Mesenchymal stem cell (in vitro differentiated cells and primary cell): ENCODE results near the gene GALNT5.

Source experiments
- DNase-seq: peaks from one replicate; pipeline ENCODE4 v3.0.0-alpha.2; 2013
- H2AFZ ChIP-seq: one replicate; pipeline ENCODE4 v1.6.1; 2013; ENCODE audit warnings: low read depth, mild to moderate bottlenecking, control low read depth, inconsistent platforms, low read length, moderate library complexity
- H2AK5ac ChIP-seq: 2 replicates; pipeline ENCODE4 v1.6.1; 2013; ENCODE audit warnings: low read length, moderate library complexity, mild to moderate bottlenecking, inconsistent platforms; ENCODE audit not compliant: severe bottlenecking
- H2BK120ac ChIP-seq: one replicate; pipeline ENCODE4 v1.6.1; 2013; ENCODE audit warnings: low read depth, mild to moderate bottlenecking, inconsistent platforms, low read length, moderate library complexity
- H2BK12ac ChIP-seq, 2 experiments: one replicate each; pipeline ENCODE4 v1.6.1; 2013; ENCODE audit warnings: inconsistent platforms in 2 of 2, low read length in 2 of 2, mild to moderate bottlenecking in 2 of 2, moderate library complexity in 2 of 2, control low read depth in 1 of 2
- H2BK15ac ChIP-seq: one replicate; pipeline ENCODE4 v1.6.1; 2013; ENCODE audit warnings: mild to moderate bottlenecking, low read depth, inconsistent platforms; ENCODE audit not compliant: poor library complexity, severe bottlenecking
- H2BK5ac ChIP-seq: 2 replicates; pipeline ENCODE4 v1.6.1; 2013; ENCODE audit warnings: low read depth, mild to moderate bottlenecking, low read length, control low read depth, inconsistent platforms; ENCODE audit not compliant: poor library complexity, severe bottlenecking
- H3K14ac ChIP-seq, 2 experiments: one replicate each; pipeline ENCODE4 v1.6.1; 2013; ENCODE audit warnings: inconsistent platforms in 2 of 2, low read length in 2 of 2, control low read depth in 1 of 2, mild to moderate bottlenecking in 1 of 2, moderate library complexity in 1 of 2
- H3K18ac ChIP-seq, 2 experiments: one replicate each; pipeline ENCODE4 v1.6.1; 2013; ENCODE audit warnings: inconsistent platforms in 2 of 2, low read length in 2 of 2, control low read depth in 1 of 2, low read depth in 1 of 2, mild to moderate bottlenecking in 1 of 2
- H3K23ac ChIP-seq, 2 experiments: one replicate each; pipeline ENCODE4 v1.6.1; 2013; ENCODE audit warnings: inconsistent platforms in 2 of 2, low read length in 2 of 2, mild to moderate bottlenecking in 2 of 2, moderate library complexity in 2 of 2, control low read depth in 1 of 2
- H3K27ac ChIP-seq: 2 replicates; pipeline ENCODE4 v1.5.1; 2013; ENCODE audit warnings: mild to moderate bottlenecking, moderate library complexity, low read length, control low read depth, inconsistent platforms; ENCODE audit not compliant: poor library complexity, severe bottlenecking
- H3K27me3 ChIP-seq, 2 experiments: 2 replicates each; pipeline versions ENCODE4 v1.6.1 to v1.7.0; 2013; ENCODE audit warnings: low read length in 2 of 2, mild to moderate bottlenecking in 2 of 2, moderate library complexity in 2 of 2, control low read depth in 1 of 2, inconsistent platforms in 1 of 2; ENCODE audit not compliant: control insufficient read depth in 1 of 2, insufficient read depth in 1 of 2
- H3K36me3 ChIP-seq, 2 experiments: 2 replicates each; pipeline versions ENCODE4 v1.6.1 to v1.7.0; 2013; ENCODE audit warnings: low read length in 2 of 2, control low read depth in 1 of 2, inconsistent platforms in 1 of 2, low read depth in 1 of 2, mild to moderate bottlenecking in 1 of 2; ENCODE audit not compliant: insufficient read depth in 2 of 2, control insufficient read depth in 1 of 2
- H3K4ac ChIP-seq, 2 experiments: one replicate each; pipeline ENCODE4 v1.6.1; 2013; ENCODE audit warnings: inconsistent platforms in 2 of 2, low read length in 2 of 2, mild to moderate bottlenecking in 2 of 2, moderate library complexity in 2 of 2, control low read depth in 1 of 2, low read depth in 1 of 2
- H3K4me1 ChIP-seq: 2 replicates; pipeline ENCODE4 v1.6.1; 2013; ENCODE audit warnings: low read depth, low read length, control low read depth; ENCODE audit not compliant: control insufficient read depth, insufficient read depth
- H3K4me2 ChIP-seq: 2 replicates; pipeline ENCODE4 v1.6.1; 2013; ENCODE audit warnings: low read length, mild to moderate bottlenecking, inconsistent platforms; ENCODE audit not compliant: poor library complexity, severe bottlenecking
- H3K4me3 ChIP-seq, 2 experiments: 2 replicates each; pipeline versions ENCODE4 v1.5.1 to v1.7.0; 2013; ENCODE audit warnings: low read length in 2 of 2, mild to moderate bottlenecking in 2 of 2, control low read depth in 1 of 2, low read depth in 1 of 2; ENCODE audit not compliant: insufficient read depth in 1 of 2
- H3K79me1 ChIP-seq: replicated peaks from 2 replicates; pipeline ENCODE4 v1.6.1; 2013; ENCODE audit warnings: mild to moderate bottlenecking, control low read depth, low read length, inconsistent platforms; ENCODE audit not compliant: poor library complexity, severe bottlenecking
- H3K9ac ChIP-seq: 2 replicates; pipeline ENCODE4 v1.7.0; 2013; ENCODE audit warnings: mild to moderate bottlenecking, low read length, moderate library complexity
- H3K9me3 ChIP-seq: 2 replicates; pipeline ENCODE4 v1.7.0; 2013; ENCODE audit warnings: mild to moderate bottlenecking, low read length; ENCODE audit not compliant: control insufficient read depth
- H4K8ac ChIP-seq: one replicate; pipeline ENCODE4 v1.6.1; 2013; ENCODE audit warnings: inconsistent platforms, mild to moderate bottlenecking, low read length, moderate library complexity
- H4K91ac ChIP-seq: one replicate; pipeline ENCODE4 v1.6.1; 2013; ENCODE audit warnings: mild to moderate bottlenecking, low read length, inconsistent platforms
- WGBS: methylation state at CpG from one replicate; pipeline ENCODE4 v1.1.7; 2013; ENCODE audit warnings: mixed read lengths; 5-methylcytosine and 5-hydroxymethylcytosine counted together

GALNT5 gene

GRCh38 chr2:157233506-157233905 is 24.0 kb upstream of the GALNT5 start:
- H3K4ac ChIP-seq = no peak overlapping the region
- no peaks in the 10 kb centered on the region for H3K9me3 ChIP-seq
- no peak overlapping the region for H3K27ac ChIP-seq
- H2AFZ ChIP-seq = no peak overlapping the region
- no peak overlapping the region for H2BK15ac ChIP-seq
- no peak overlapping the region for H3K18ac ChIP-seq
- no peak overlapping the region for H2BK12ac ChIP-seq
- H3K23ac ChIP-seq = no peak overlapping the region
- no peak overlapping the region for H2BK120ac ChIP-seq
- no peak overlapping the region for H3K9ac ChIP-seq
- H3K14ac ChIP-seq = no peak overlapping the region
- DNase-seq = peak; percentile 11
- H4K8ac ChIP-seq = no peak overlapping the region
- H4K91ac ChIP-seq = no peak overlapping the region
- H3K36me3 ChIP-seq = no peaks in the 10 kb centered on the region
- no peaks in the 10 kb centered on the region for H3K27me3 ChIP-seq
- no peaks in the 10 kb centered on the region for H3K4me1 ChIP-seq
- no peak overlapping the region for H3K4me2 ChIP-seq
- WGBS = 79% methylated on average over 2 of the region's 4 CpGs
- H2BK5ac ChIP-seq = no peak overlapping the region
- no peak overlapping the region for H2AK5ac ChIP-seq
- H3K79me1 ChIP-seq = no peaks in the 10 kb centered on the region
- H3K4me3 ChIP-seq = no peak overlapping the region

- H3K14ac ChIP-seq = no peak overlapping the region
- no peaks in the 10 kb centered on the region for H3K9me3 ChIP-seq
- no peak overlapping the region for H3K4me2 ChIP-seq
- H3K36me3 ChIP-seq = no peaks in the 10 kb centered on the region
- H2BK12ac ChIP-seq = no peak overlapping the region
- H3K4ac ChIP-seq = no peak overlapping the region
- H3K18ac ChIP-seq = no peak overlapping the region
- H3K27ac ChIP-seq = no peak overlapping the region
- no peak overlapping the region for H2BK5ac ChIP-seq
- H2BK15ac ChIP-seq = no peak overlapping the region
- H3K9ac ChIP-seq = no peak overlapping the region
- no peak overlapping the region for H2AK5ac ChIP-seq
- H3K4me3 ChIP-seq = no peak overlapping the region
- no peaks in the 10 kb centered on the region for H3K27me3 ChIP-seq
- no peak overlapping the region for H4K8ac ChIP-seq
- no peak overlapping the region for H2BK120ac ChIP-seq
- no peak overlapping the region for H4K91ac ChIP-seq
- no peaks in the 10 kb centered on the region for H3K79me1 ChIP-seq
- 88% methylated on average over 1 of the region's 2 CpGs for WGBS
- H2AFZ ChIP-seq = no peak overlapping the region
- no peak overlapping the region for H3K23ac ChIP-seq
- no peak for DNase-seq
- no peaks in the 10 kb centered on the region for H3K4me1 ChIP-seq
These were observed 21.1 kb upstream of the GALNT5 start for GRCh38 chr2:157236404-157236803.

- no peaks in the 10 kb centered on the region for H3K36me3 ChIP-seq
- H3K9ac ChIP-seq = no peak overlapping the region
- H3K4me2 ChIP-seq = no peak overlapping the region
- no peak overlapping the region for H2BK15ac ChIP-seq
- DNase-seq = no peak
- H2AK5ac ChIP-seq = no peak overlapping the region
- H3K9me3 ChIP-seq = no peaks in the 10 kb centered on the region
- H3K79me1 ChIP-seq = no peaks in the 10 kb centered on the region
- no peak overlapping the region for H4K91ac ChIP-seq
- no peak overlapping the region for H3K14ac ChIP-seq
- no peak overlapping the region for H3K18ac ChIP-seq
- no peak overlapping the region for H3K4me3 ChIP-seq
- H3K4ac ChIP-seq = no peak overlapping the region
- no peak overlapping the region for H2BK12ac ChIP-seq
- H3K23ac ChIP-seq = no peak overlapping the region
- H3K4me1 ChIP-seq = no peaks in the 10 kb centered on the region
- H3K27me3 ChIP-seq = no peaks in the 10 kb centered on the region
- no peak overlapping the region for H3K27ac ChIP-seq
- H2BK5ac ChIP-seq = no peak overlapping the region
- H2AFZ ChIP-seq = no peak overlapping the region
- no peak overlapping the region for H4K8ac ChIP-seq
- H2BK120ac ChIP-seq = no peak overlapping the region
- WGBS = 60% methylated on average over 1 of the region's 3 CpGs
These were observed 19.2 kb upstream of the GALNT5 start for GRCh38 chr2:157238296-157238695.

- H3K27ac ChIP-seq = no peak overlapping the region
These were observed 12.8 kb upstream of the GALNT5 start for GRCh38 chr2:157244691-157245090.

More at GRCh38 chr2:157244691-157245090, 12.8 kb upstream of the GALNT5 start:
- no peak overlapping the region for H2BK120ac ChIP-seq
- H2BK12ac ChIP-seq = no peak overlapping the region
- no peaks in the 10 kb centered on the region for H3K9me3 ChIP-seq
- H3K79me1 ChIP-seq = no peaks in the 10 kb centered on the region
- H3K4me3 ChIP-seq = no peak overlapping the region
- H2AK5ac ChIP-seq = no peak overlapping the region
- no peaks in the 10 kb centered on the region for H3K36me3 ChIP-seq
- no peak overlapping the region for H2BK15ac ChIP-seq
- no peak overlapping the region for H3K18ac ChIP-seq
- DNase-seq = no peak
- no peak overlapping the region for H4K91ac ChIP-seq
- peaks cover 3% of the 10 kb centered on the region for H3K4me1 ChIP-seq
- no peak overlapping the region for H2BK5ac ChIP-seq
- no peak overlapping the region for H3K9ac ChIP-seq
- no peak overlapping the region for H3K4ac ChIP-seq
- no peak overlapping the region for H3K23ac ChIP-seq
- no peak overlapping the region for H3K4me2 ChIP-seq
- no peak overlapping the region for H2AFZ ChIP-seq
- no peak overlapping the region for H3K14ac ChIP-seq
- no peaks in the 10 kb centered on the region for H3K27me3 ChIP-seq
- no peak overlapping the region for H4K8ac ChIP-seq
- no CpG with 5 or more reads among the region's 4 CpGs for WGBS
